HUES48 (cell line): ENCODE measurements around the gene GP2.

Source experiments
- H3K27ac ChIP-seq: one replicate; pipeline ENCODE4 v1.7.0; 2013; ENCODE audit warnings: low read depth, low read length, inconsistent platforms
- H3K27me3 ChIP-seq: 2 replicates; pipeline ENCODE4 v1.6.1; 2013; ENCODE audit warnings: mild to moderate bottlenecking, low read length; ENCODE audit not compliant: control insufficient read depth, insufficient read depth
- H3K36me3 ChIP-seq: 2 replicates; pipeline ENCODE4 v1.6.1; 2013; ENCODE audit warnings: low read length; ENCODE audit not compliant: control insufficient read depth, insufficient read depth
- H3K4me1 ChIP-seq: 2 replicates; pipeline ENCODE4 v1.6.1; 2013; ENCODE audit warnings: mild to moderate bottlenecking, low read length; ENCODE audit not compliant: control insufficient read depth, insufficient read depth
- H3K4me3 ChIP-seq: 2 replicates; pipeline ENCODE4 v1.5.1; 2013; ENCODE audit warnings: mild to moderate bottlenecking, low read depth, low read length
- H3K9ac ChIP-seq: 2 replicates; pipeline ENCODE4 v1.6.1; 2013; ENCODE audit warnings: mild to moderate bottlenecking, low read depth, low read length, moderate library complexity
- H3K9me3 ChIP-seq: 2 replicates; pipeline ENCODE4 v1.6.1; 2013; ENCODE audit warnings: low read length; ENCODE audit not compliant: control insufficient read depth, insufficient read depth

The GP2 gene

GRCh38 chr16:20285993-20286499 lies 41.3 kb downstream of the GP2 start:
- no peak overlapping the region for H3K4me3 ChIP-seq
- H3K9me3 ChIP-seq: no peaks in the 10 kb centered on the region
- H3K4me1 ChIP-seq: 0 out of 2 replicates have a peak, but pooled peaks cover 5% of the 10 kb centered on the region
- no peak overlapping the region for H3K27ac ChIP-seq
- no peaks in the 10 kb centered on the region for H3K36me3 ChIP-seq
- no peak overlapping the region for H3K9ac ChIP-seq
- H3K27me3 ChIP-seq: no peaks in the 10 kb centered on the region

- H3K9ac ChIP-seq: no peak overlapping the region
Observed at GRCh38 chr16:20280259-20280658, 47.1 kb downstream of the GP2 start.

GRCh38 chr16:20271893-20272292 lies 55.4 kb downstream of the GP2 start:
- no peak overlapping the region for H3K27ac ChIP-seq
- H3K27me3 ChIP-seq: no peaks in the 10 kb centered on the region
- H3K9ac ChIP-seq: no peak overlapping the region
- H3K36me3 ChIP-seq: no peaks in the 10 kb centered on the region
- no peaks in the 10 kb centered on the region for H3K9me3 ChIP-seq
- peaks cover 9% of the 10 kb centered on the region for H3K4me1 ChIP-seq
- no peak overlapping the region for H3K4me3 ChIP-seq

More at GRCh38 chr16:20280259-20280658, 47.1 kb downstream of the GP2 start:
- Histone ChIP-seq H3K27ac (no peak overlapping the region), H3K9me3 (no peaks in the 10 kb centered on the region), H3K27me3 (no peaks in the 10 kb centered on the region), H3K36me3 (no peaks in the 10 kb centered on the region), H3K4me1 (no peaks in the 10 kb centered on the region), H3K4me3 (no peak overlapping the region)

GRCh38 chr16:20268409-20268808 lies 58.9 kb downstream of the GP2 start:
- no peaks in the 10 kb centered on the region for H3K36me3 ChIP-seq
- H3K4me1 ChIP-seq: peaks cover 13% of the 10 kb centered on the region
- H3K9me3 ChIP-seq: no peaks in the 10 kb centered on the region
- H3K4me3 ChIP-seq: no peak overlapping the region
- H3K27me3 ChIP-seq: no peaks in the 10 kb centered on the region
- no peak overlapping the region for H3K27ac ChIP-seq
- no peak overlapping the region for H3K9ac ChIP-seq

GRCh38 chr16:20265019-20265418 lies 62.3 kb downstream of the GP2 start:
- no peak overlapping the region for H3K27ac ChIP-seq
- peaks cover 17% of the 10 kb centered on the region for H3K4me1 ChIP-seq
- no peaks in the 10 kb centered on the region for H3K36me3 ChIP-seq
- no peaks in the 10 kb centered on the region for H3K27me3 ChIP-seq
- no peak overlapping the region for H3K4me3 ChIP-seq
- no peaks in the 10 kb centered on the region for H3K9me3 ChIP-seq
- H3K9ac ChIP-seq: no peak overlapping the region

- H3K36me3 ChIP-seq: no peaks in the 10 kb centered on the region
- no peaks in the 10 kb centered on the region for H3K27me3 ChIP-seq
- peaks cover 14% of the 10 kb centered on the region for H3K4me1 ChIP-seq
- H3K9me3 ChIP-seq: peaks cover 4% of the 10 kb centered on the region
- H3K4me3 ChIP-seq: no peak overlapping the region
- no peak overlapping the region for H3K9ac ChIP-seq
- no peak overlapping the region for H3K27ac ChIP-seq
Observed at GRCh38 chr16:20263138-20263855, 64.0 kb downstream of the GP2 start.

- Histone ChIP-seq H3K4me3 (no peak overlapping the region), H3K36me3 (no peaks in the 10 kb centered on the region), H3K9ac (no peak overlapping the region), H3K27ac (no peak overlapping the region), H3K9me3 (peaks cover 4% of the 10 kb centered on the region), H3K27me3 (no peaks in the 10 kb centered on the region), H3K4me1 (peaks cover 11% of the 10 kb centered on the region)
Observed at GRCh38 chr16:20262248-20262647, 65.1 kb downstream of the GP2 start.

- peaks cover 11% of the 10 kb centered on the region for H3K4me1 ChIP-seq
- no peak overlapping the region for H3K9ac ChIP-seq
- peaks cover 4% of the 10 kb centered on the region for H3K9me3 ChIP-seq
- H3K4me3 ChIP-seq: no peak overlapping the region
- H3K36me3 ChIP-seq: no peaks in the 10 kb centered on the region
- no peak overlapping the region for H3K27ac ChIP-seq
- H3K27me3 ChIP-seq: no peaks in the 10 kb centered on the region
Observed at GRCh38 chr16:20260215-20261009, 66.9 kb downstream of the GP2 start.
